Right kidney (tissue), 1 donor: ENCODE measurements around the gene NNT.
A peak's percentile ranks its signal among the peaks of the same experiment; 100 is the strongest.
"Not testable (repeated sequence)": the region's sequence is repeated elsewhere in the genome, so short reads cannot be mapped to it uniquely, and the experiment has no call there.

Experiments used
- DNase-seq: peaks from one replicate; pipeline ENCODE4 v3.0.0-alpha.2; 2016

NNT gene

GRCh38 chr5:43582082-43583005 lies 20.6 kb upstream of the NNT start:
- no peak for DNase-seq

GRCh38 chr5:43583724-43584123 lies 19.3 kb upstream of the NNT start:
- DNase-seq = no peak

- no peak for DNase-seq
These were observed 18.7 kb upstream of the NNT start for GRCh38 chr5:43584166-43584699.

- DNase-seq = no peak
These were observed 14.1 kb upstream of the NNT start for GRCh38 chr5:43588842-43589241.

GRCh38 chr5:43589310-43589709 lies 13.7 kb upstream of the NNT start:
- no peak for DNase-seq

GRCh38 chr5:43590700-43591099 lies 12.3 kb upstream of the NNT start:
- DNase-seq = no peak

- DNase-seq = no peak
These were observed 10.6 kb upstream of the NNT start for GRCh38 chr5:43592363-43592762.

- not testable (repeated sequence) for DNase-seq
These were observed 4.1 kb upstream of the NNT start for GRCh38 chr5:43598927-43599326.

- DNase-seq = peak; percentile 6
These were observed 1.3 kb upstream of the NNT start for GRCh38 chr5:43601454-43602260.

GRCh38 chr5:43603344-43604217 lies 601 bp downstream of the NNT start:
- DNase-seq = peak; percentile 73

GRCh38 chr5:43604699-43605098 lies 1.7 kb downstream of the NNT start:
- no peak for DNase-seq

- no peak for DNase-seq
These were observed 3.4 kb downstream of the NNT start for GRCh38 chr5:43606351-43606750.

- no peak for DNase-seq
These were observed 5.4 kb downstream of the NNT start for GRCh38 chr5:43608406-43608805.

GRCh38 chr5:43609752-43610151 lies 6.8 kb downstream of the NNT start:
- no peak for DNase-seq

GRCh38 chr5:43613370-43613769 lies 10.4 kb downstream of the NNT start:
- no peak for DNase-seq

- no peak for DNase-seq
These were observed 12.6 kb downstream of the NNT start for GRCh38 chr5:43615445-43616184.

GRCh38 chr5:43616535-43616934 lies 13.6 kb downstream of the NNT start:
- no peak for DNase-seq

GRCh38 chr5:43619380-43619779 lies 16.4 kb downstream of the NNT start:
- DNase-seq = no peak

- no peak for DNase-seq
These were observed 16.9 kb downstream of the NNT start for GRCh38 chr5:43619911-43620310.

GRCh38 chr5:43620944-43621505 lies 18.0 kb downstream of the NNT start:
- no peak for DNase-seq

GRCh38 chr5:43622074-43622473 lies 19.1 kb downstream of the NNT start:
- DNase-seq = no peak
